Ectodermal cell (in vitro differentiated cells): ENCODE results near the gene ADAMTS6.

Source experiments
- H3K27ac ChIP-seq: 2 replicates; pipeline ENCODE4 v1.7.0; 2013; ENCODE audit warnings: mild to moderate bottlenecking, low read depth, low read length; ENCODE audit not compliant: insufficient read depth, poor library complexity, severe bottlenecking
- H3K27me3 ChIP-seq: 2 replicates; pipeline ENCODE4 v1.7.0; 2013; ENCODE audit warnings: mild to moderate bottlenecking, low read length; ENCODE audit not compliant: insufficient read depth, control insufficient read depth, poor library complexity, severe bottlenecking
- H3K36me3 ChIP-seq: one replicate; pipeline ENCODE4 v1.7.0; 2013; ENCODE audit warnings: low read length; ENCODE audit not compliant: control insufficient read depth, insufficient read depth
- H3K4me1 ChIP-seq: one replicate; pipeline ENCODE4 v1.7.0; 2013; ENCODE audit warnings: low read length; ENCODE audit not compliant: control insufficient read depth, insufficient read depth
- H3K4me3 ChIP-seq: 2 replicates; pipeline ENCODE4 v1.7.0; 2013; ENCODE audit warnings: low read depth, low read length, control low read depth; ENCODE audit not compliant: insufficient read depth
- H3K9me3 ChIP-seq: 2 replicates; pipeline ENCODE4 v1.7.0; 2013; ENCODE audit warnings: mild to moderate bottlenecking, low read length, moderate library complexity; ENCODE audit not compliant: control insufficient read depth
- WGBS, 2 experiments: methylation state at CpG; one replicate each; pipeline ENCODE4 v1.1.7; 2013; ENCODE audit warnings: missing lambda C conversion rate in 2 of 2; 5-methylcytosine and 5-hydroxymethylcytosine counted together

Gene ADAMTS6

GRCh38 chr5:65474130-65474711, 7.5 kb downstream of the ADAMTS6 start:
- Histone ChIP-seq H3K9me3 (no peaks in the 10 kb centered on the region), H3K27me3 (no peaks in the 10 kb centered on the region), H3K4me1 (no peaks in the 10 kb centered on the region), H3K36me3 (no peaks in the 10 kb centered on the region), H3K27ac (no peak overlapping the region), H3K4me3 (no peak overlapping the region)
- WGBS, 2 experiments, result 89 to 93% methylated on average over 3 of the region's 3 CpGs

GRCh38 chr5:65468633-65469032, 13.1 kb downstream of the ADAMTS6 start:
- 92 to 94% methylated on average over 3 of the region's 3 CpGs for WGBS, 2 experiments
- H3K27me3 ChIP-seq, result no peaks in the 10 kb centered on the region
- H3K4me1 ChIP-seq, result no peaks in the 10 kb centered on the region
- no peaks in the 10 kb centered on the region for H3K9me3 ChIP-seq
- H3K36me3 ChIP-seq, result no peaks in the 10 kb centered on the region
- H3K4me3 ChIP-seq, result no peak overlapping the region
- no peak overlapping the region for H3K27ac ChIP-seq

GRCh38 chr5:65462139-65462705, 19.5 kb downstream of the ADAMTS6 start:
- no peak overlapping the region for H3K4me3 ChIP-seq
- no peaks in the 10 kb centered on the region for H3K9me3 ChIP-seq
- H3K36me3 ChIP-seq, result no peaks in the 10 kb centered on the region
- no peaks in the 10 kb centered on the region for H3K27me3 ChIP-seq
- H3K4me1 ChIP-seq, result no peaks in the 10 kb centered on the region
- WGBS, 2 experiments, result 85 to 93% methylated on average over 3 of the region's 3 CpGs
- H3K27ac ChIP-seq, result no peak overlapping the region

- no peaks in the 10 kb centered on the region for H3K27me3 ChIP-seq
- H3K4me1 ChIP-seq, result no peaks in the 10 kb centered on the region
- H3K36me3 ChIP-seq, result no peaks in the 10 kb centered on the region
- no peak overlapping the region for H3K27ac ChIP-seq
- no peaks in the 10 kb centered on the region for H3K9me3 ChIP-seq
- no peak overlapping the region for H3K4me3 ChIP-seq
Measured at GRCh38 chr5:65461490-65461889, 20.2 kb downstream of the ADAMTS6 start.

- WGBS, 2 experiments, result 90 to 98% methylated on average over 4 of the region's 4 CpGs
- Histone ChIP-seq H3K4me3 (no peak overlapping the region), H3K4me1 (no peaks in the 10 kb centered on the region), H3K9me3 (no peaks in the 10 kb centered on the region), H3K27me3 (no peaks in the 10 kb centered on the region), H3K36me3 (no peaks in the 10 kb centered on the region), H3K27ac (no peak overlapping the region)
Measured at GRCh38 chr5:65459995-65460394, 21.7 kb downstream of the ADAMTS6 start.

GRCh38 chr5:65455064-65455463, 26.7 kb downstream of the ADAMTS6 start:
- no peaks in the 10 kb centered on the region for H3K27me3 ChIP-seq
- no peaks in the 10 kb centered on the region for H3K4me1 ChIP-seq
- 89 to 91% methylated on average over 5 of the region's 6 CpGs for WGBS, 2 experiments
- no peaks in the 10 kb centered on the region for H3K36me3 ChIP-seq
- no peak overlapping the region for H3K4me3 ChIP-seq
- no peak overlapping the region for H3K27ac ChIP-seq
- H3K9me3 ChIP-seq, result no peaks in the 10 kb centered on the region

GRCh38 chr5:65451436-65451835, 30.3 kb downstream of the ADAMTS6 start:
- no peaks in the 10 kb centered on the region for H3K9me3 ChIP-seq
- no peak overlapping the region for H3K27ac ChIP-seq
- H3K4me3 ChIP-seq, result no peak overlapping the region
- H3K4me1 ChIP-seq, result no peaks in the 10 kb centered on the region
- WGBS, 2 experiments, result 88 to 97% methylated on average over 1 to 2 of the region's 2 CpGs
- H3K36me3 ChIP-seq, result no peaks in the 10 kb centered on the region
- no peaks in the 10 kb centered on the region for H3K27me3 ChIP-seq

- Histone ChIP-seq H3K9me3 (no peaks in the 10 kb centered on the region), H3K4me3 (no peak overlapping the region), H3K27ac (no peak overlapping the region), H3K36me3 (no peaks in the 10 kb centered on the region), H3K4me1 (no peaks in the 10 kb centered on the region), H3K27me3 (no peaks in the 10 kb centered on the region)
- 89 to 90% methylated on average over 1 to 2 of the region's 2 CpGs for WGBS, 2 experiments
Measured at GRCh38 chr5:65446682-65447081, 35.0 kb downstream of the ADAMTS6 start.

- Histone ChIP-seq H3K36me3 (peaks cover 4% of the 10 kb centered on the region), H3K4me1 (no peaks in the 10 kb centered on the region), H3K9me3 (no peaks in the 10 kb centered on the region), H3K27me3 (no peaks in the 10 kb centered on the region), H3K27ac (no peak overlapping the region), H3K4me3 (no peak overlapping the region)
- WGBS, 2 experiments, result 86 to 100% methylated on average over 1 to 3 of the region's 4 CpGs
Measured at GRCh38 chr5:65441800-65442199, 39.9 kb downstream of the ADAMTS6 start.

GRCh38 chr5:65440456-65440855, 41.3 kb downstream of the ADAMTS6 start:
- Histone ChIP-seq H3K36me3 (peaks cover 4% of the 10 kb centered on the region), H3K4me3 (no peak overlapping the region), H3K9me3 (no peaks in the 10 kb centered on the region), H3K27me3 (no peaks in the 10 kb centered on the region), H3K27ac (no peak overlapping the region), H3K4me1 (no peaks in the 10 kb centered on the region)
- 85 to 92% methylated on average over 1 of the region's 1 CpG for WGBS, 2 experiments

- 94 to 100% methylated on average over 1 to 3 of the region's 3 CpGs for WGBS, 2 experiments
- H3K27me3 ChIP-seq, result no peaks in the 10 kb centered on the region
Measured at GRCh38 chr5:65434122-65434521, 47.6 kb downstream of the ADAMTS6 start.

More at GRCh38 chr5:65434122-65434521, 47.6 kb downstream of the ADAMTS6 start:
- H3K4me3 ChIP-seq, result no peak overlapping the region
- H3K9me3 ChIP-seq, result no peaks in the 10 kb centered on the region
- H3K27ac ChIP-seq, result no peak overlapping the region
- peaks cover 4% of the 10 kb centered on the region for H3K36me3 ChIP-seq
- H3K4me1 ChIP-seq, result no peaks in the 10 kb centered on the region
